H1 (cell line): ENCODE measurements around the gene ZNF483. TPM values are rescaled to one million over a fixed set of nuclear protein-coding genes. Genes with fewer than 3 reads are reported as not detected.
A peak's percentile ranks its signal among the peaks of the same experiment; 100 is the strongest.

Source experiments
- CTCF ChIA-PET: fragments of 300-600 bp; sonication (Branson Sonifier 250); formaldehyde crosslinking; loops from one replicate; lab custom pipeline; 2021; ENCODE audit not compliant: partially characterized antibody; lab: Charles Lee
- POLR2A ChIA-PET: fragments of 300-600 bp; sonication (Branson Sonifier 250); formaldehyde crosslinking; loops from one replicate; lab custom pipeline; 2021; ENCODE audit warnings: inconsistent platforms; ENCODE audit not compliant: partially characterized antibody; lab: Charles Lee
- DNase-seq, 2 experiments: peaks; one replicate each; pipeline versions ENCODE4 v3.0.0 to v3.0.0-alpha.2; 2010 to 2022; ENCODE audit warnings: low spot score in 2 of 2, low read depth in 1 of 2, mixed read lengths in 1 of 2
- FAIRE-seq: peaks from 2 replicates; lab custom pipeline; 2011; peaks lifted over from hg19 to GRCh38; lab: Jason Lieb, UNC
- H2AFZ ChIP-seq: 2 replicates; pipeline ENCODE4 v1.8.1; 2012; ENCODE audit warnings: low read length, inconsistent platforms
- H2AK5ac ChIP-seq: 2 replicates; pipeline ENCODE4 v1.6.1; 2013; ENCODE audit warnings: low read depth, low read length
- H2BK120ac ChIP-seq: replicated peaks from 2 replicates; pipeline ENCODE3; 2013; ENCODE audit warnings: low read depth, low read length, inconsistent platforms
- H2BK12ac ChIP-seq: 2 replicates; pipeline ENCODE4 v1.6.1; 2013; ENCODE audit warnings: low read depth, low read length
- H2BK15ac ChIP-seq: 2 replicates; pipeline ENCODE4 v1.6.1; 2013; ENCODE audit warnings: low read length
- H2BK20ac ChIP-seq: 2 replicates; pipeline ENCODE4 v1.6.1; 2013; ENCODE audit warnings: low read length
- H2BK5ac ChIP-seq: 2 replicates; pipeline ENCODE4 v1.6.1; 2013; ENCODE audit warnings: low read depth, low read length
- H3K14ac ChIP-seq: 2 replicates; pipeline ENCODE4 v1.6.1; 2013; ENCODE audit warnings: inconsistent platforms; ENCODE audit not compliant: insufficient read length
- H3K18ac ChIP-seq: 2 replicates; pipeline ENCODE4 v1.6.1; 2013; ENCODE audit warnings: low read length; ENCODE audit errors: extremely low read depth
- H3K23ac ChIP-seq: 2 replicates; pipeline ENCODE4 v1.6.1; 2013; ENCODE audit warnings: inconsistent platforms; ENCODE audit not compliant: insufficient read length
- H3K23me2 ChIP-seq: 2 replicates; pipeline ENCODE4 v1.6.1; 2013; ENCODE audit warnings: low read depth, low read length
- H3K27ac ChIP-seq: 2 replicates; pipeline ENCODE4 v1.6.1; 2011; ENCODE audit warnings: low read depth, low read length, inconsistent platforms
- H3K27me3 ChIP-seq, 4 experiments: replicated peaks in 1 of 4; 1 replicate in 1 of 4; 2 replicates in 3 of 4; pipeline versions ENCODE4 v1.6.1 to v1.8.1; 2011 to 2013; ENCODE audit warnings: low read length in 3 of 4, mild to moderate bottlenecking in 3 of 4, inconsistent platforms in 2 of 4, mixed read lengths in 2 of 4, moderate library complexity in 1 of 4; ENCODE audit not compliant: control insufficient read depth in 3 of 4, insufficient read depth in 3 of 4; ENCODE audit errors: extremely low read depth in 1 of 4
- H3K36me3 ChIP-seq, 4 experiments: 2 replicates each; pipeline versions ENCODE4 v1.6.1 to v1.8.1; 2011 to 2013; ENCODE audit warnings: mild to moderate bottlenecking in 4 of 4, low read length in 3 of 4, moderate library complexity in 2 of 4, control low read depth in 1 of 4, inconsistent platforms in 1 of 4; ENCODE audit not compliant: insufficient read depth in 4 of 4, control insufficient read depth in 2 of 4
- H3K4ac ChIP-seq: replicated peaks from 2 replicates; pipeline ENCODE3; 2013; ENCODE audit warnings: low read length, low read depth, mixed read lengths, inconsistent platforms; ENCODE audit not compliant: insufficient read length
- H3K4me1 ChIP-seq, 4 experiments: replicated peaks in 1 of 4; 1 replicate in 1 of 4; 2 replicates in 3 of 4; pipeline versions ENCODE4 v1.6.1 to v1.8.1; 2011 to 2013; ENCODE audit warnings: low read length in 3 of 4, inconsistent platforms in 2 of 4, mixed read lengths in 1 of 4; ENCODE audit not compliant: insufficient read depth in 4 of 4, control insufficient read depth in 3 of 4
- H3K4me2 ChIP-seq, 2 experiments: 2 replicates each; pipeline versions ENCODE4 v1.6.1 to v1.8.1; 2011 to 2013; ENCODE audit warnings: low read depth in 2 of 2, low read length in 2 of 2, control low read depth in 1 of 2, inconsistent platforms in 1 of 2, mild to moderate bottlenecking in 1 of 2; ENCODE audit not compliant: insufficient read depth in 1 of 2
- H3K4me3 ChIP-seq, 4 experiments: fragments of 200-600, 300-600 bp in 1 of 4; sonication (generic), shearing (Covaris generic), sonication (Bioruptor Twin) in 1 of 4; 2 replicates each; pipeline versions ENCODE4 v1.5.1 to v1.8.1; 2011 to 2016; ENCODE audit warnings: low read length in 4 of 4, low read depth in 3 of 4, control low read depth in 2 of 4, inconsistent platforms in 2 of 4, mild to moderate bottlenecking in 2 of 4, mixed read lengths in 1 of 4, moderate library complexity in 1 of 4; ENCODE audit not compliant: insufficient read depth in 2 of 4; ENCODE audit errors: extremely low read depth in 1 of 4
- H3K56ac ChIP-seq: replicated peaks from 2 replicates; pipeline ENCODE3; 2013; ENCODE audit warnings: low read depth, mild to moderate bottlenecking, mixed read lengths, low read length, inconsistent platforms; ENCODE audit not compliant: insufficient read length
- H3K79me1 ChIP-seq: 2 replicates; pipeline ENCODE4 v1.6.1; 2013; ENCODE audit warnings: low read depth, low read length, control low read depth
- H3K79me2 ChIP-seq, 2 experiments: 2 replicates each; pipeline versions ENCODE4 v1.6.1 to v1.8.1; 2012 to 2013; ENCODE audit warnings: low read length in 2 of 2, mild to moderate bottlenecking in 2 of 2, inconsistent platforms in 1 of 2; ENCODE audit not compliant: insufficient read depth in 2 of 2, control insufficient read depth in 1 of 2
- H3K9ac ChIP-seq, 4 experiments: replicated peaks in 1 of 4; 1 replicate in 1 of 4; 2 replicates in 3 of 4; pipeline versions ENCODE4 v1.6.1 to v1.8.1; 2011 to 2013; ENCODE audit warnings: low read depth in 3 of 4, low read length in 3 of 4, control low read depth in 2 of 4, mild to moderate bottlenecking in 2 of 4, moderate library complexity in 2 of 4, inconsistent platforms in 1 of 4; ENCODE audit errors: extremely low read depth in 1 of 4
- H3K9me3 ChIP-seq, 2 experiments: 2 replicates each; pipeline versions ENCODE4 v1.6.1 to v1.8.1; 2012 to 2013; ENCODE audit warnings: mild to moderate bottlenecking in 2 of 2, moderate library complexity in 2 of 2, control low read depth in 1 of 2, inconsistent platforms in 1 of 2, low read depth in 1 of 2, low read length in 1 of 2, mixed read lengths in 1 of 2; ENCODE audit not compliant: insufficient read depth in 2 of 2
- H4K20me1 ChIP-seq, 2 experiments: replicated peaks in 1 of 2; 2 replicates each; pipeline versions ENCODE3 to v1.8.1; 2011 to 2013; ENCODE audit warnings: inconsistent platforms in 2 of 2, low read length in 2 of 2, mild to moderate bottlenecking in 1 of 2; ENCODE audit not compliant: insufficient read depth in 2 of 2, control insufficient read depth in 1 of 2
- H4K5ac ChIP-seq: 2 replicates; pipeline ENCODE4 v1.6.1; 2013; ENCODE audit warnings: low read length, low read depth, mixed read lengths, inconsistent platforms; ENCODE audit not compliant: insufficient read length
- H4K8ac ChIP-seq: 2 replicates; pipeline ENCODE4 v1.8.0; 2013; ENCODE audit warnings: mild to moderate bottlenecking, moderate library complexity, low read length, inconsistent platforms; ENCODE audit not compliant: insufficient read depth; ENCODE audit errors: extremely low read depth
- H4K91ac ChIP-seq: replicated peaks from 2 replicates; pipeline ENCODE3; 2013; ENCODE audit warnings: low read length, mixed read lengths, inconsistent platforms; ENCODE audit not compliant: insufficient read length
- WGBS, 2 experiments: shearing (Covaris generic) in 1 of 2; methylation state at CpG; one replicate each; pipeline versions ENCODE4 v1.1.6 to v1.1.7; 2013 to 2015; ENCODE audit warnings: low lambda C conversion rate in 2 of 2, mixed read lengths in 2 of 2, inconsistent platforms in 1 of 2, low coverage in 1 of 2, missing lambda C conversion rate in 1 of 2; ENCODE audit not compliant: insufficient replicate concordance in 2 of 2, insufficient coverage in 1 of 2, insufficient read length in 1 of 2; ENCODE audit errors: extremely low coverage in 1 of 2, missing lambda C conversion rate in 1 of 2; 5-methylcytosine and 5-hydroxymethylcytosine counted together
- polyA plus RNA-seq, 7 experiments: library from polyadenylated mRNA; depleted of rRNA in 3 of 7; stranded (reverse) in 5 of 7; unstranded in 2 of 7; fragments of >200 nt in 5 of 7; fragments of 200-250 nt in 2 of 7; gene quantifications; 1 replicate in 5 of 7; 2 replicates in 1 of 7; 4 replicates in 1 of 7; pipeline versions ENCODE4 v1.2.1 to v1.2.3, GENCODE V29; 2011 to 2013; ENCODE audit warnings: missing spikeins in 2 of 7, mixed read lengths in 2 of 7
- total RNA-seq: library from RNA; stranded (reverse); fragmentation: NEBNext Ultra II Directional; extraction: Animal tissue kit (Norgen Biotek cat#: 25700); gene quantifications from 2 replicates; pipeline ENCODE4 v1.2.1, GENCODE V29; 2021

Gene ZNF483
- total and polyA plus RNA-seq, 2 of the 8 experiments (the other 6 are each of a cell fraction or from before 2014, with no cell fraction given) = 4.8 to 83.8 TPM

GRCh38 chr9:111529787-111530186 lies 4.8 kb downstream of the ZNF483 start:
- FAIRE-seq (peak; percentile 95), DNase-seq (peak in 1 of 2 experiments; percentile 61)
- peaks cover 10% of the 10 kb centered on the region for H3K23me2 ChIP-seq
- peak overlapping the region; percentile 99 for H2BK5ac ChIP-seq
- H3K79me2 ChIP-seq = peaks cover 0 to 65% of the 10 kb centered on the region in 2 experiments; a peak in 3 of 4 replicates
- H3K79me1 ChIP-seq = peaks cover 7% of the 10 kb centered on the region
- H3K4me2 ChIP-seq = peak overlapping the region; percentile 53 to 81; a peak in 3 of 4 replicates
- H2AFZ ChIP-seq = no peak overlapping the region
- no peak overlapping the region for H3K9ac ChIP-seq
- peaks cover 0 to 52% (median 31%) of the 10 kb centered on the region in 4 experiments; a peak in 7 of 8 replicates for H3K36me3 ChIP-seq
- H3K18ac ChIP-seq = peak overlapping the region; percentile 95
- no peaks in the 10 kb centered on the region for H3K27me3 ChIP-seq
- 3% methylated on average over 2 of the region's 2 CpGs; no CpG with 5 or more reads in 1 of the 2 experiments for WGBS, 2 experiments
- H4K5ac ChIP-seq = no peak overlapping the region
- H3K14ac ChIP-seq = no peak overlapping the region
- H4K8ac ChIP-seq = no peak overlapping the region
- peaks cover 0 to 3% of the 10 kb centered on the region in 2 experiments for H4K20me1 ChIP-seq
- no peak overlapping the region for H4K91ac ChIP-seq
- 0 out of 2 replicates have a peak overlapping the region, but pooled peaks have one; percentile 55 for H3K27ac ChIP-seq
- no peak overlapping the region for H3K56ac ChIP-seq
- H3K4me3 ChIP-seq = peak overlapping the region in 3 of 4 experiments; percentile 11 to 37 (median 15); a peak in 4 of 8 replicates
- H2AK5ac ChIP-seq = peak overlapping the region; percentile 92; the same call in 1 of the 2 replicates
- POLR2A ChIA-PET = interaction anchor here (0.7 to 7.9 kb wide), 18 partner anchors 9 to 101 kb away, joined by 3 to 64 read pairs (median 5); partner anchors contain the start of genes DNAJC25 and ECPAS
- H3K4me1 ChIP-seq = peaks cover 9 to 20% (median 12%) of the 10 kb centered on the region in 4 experiments; a peak in 6 of 7 replicates
- H3K9me3 ChIP-seq = peaks cover 0 to 5% of the 10 kb centered on the region in 2 experiments; a peak in 2 of 4 replicates
- peak overlapping the region; percentile 93; the same call in 1 of the 2 replicates for H2BK12ac ChIP-seq
- H2BK15ac ChIP-seq = no peak overlapping the region; the same call in 1 of the 2 replicates
- H3K4ac ChIP-seq = no peak overlapping the region
- no peak overlapping the region for H3K23ac ChIP-seq
- CTCF ChIA-PET = interaction anchor here (0.8 kb wide), 1 partner anchor 20 kb away, joined by 3 read pairs; no protein-coding TSS in a partner anchor
- H2BK20ac ChIP-seq = peak overlapping the region; percentile 97
- H2BK120ac ChIP-seq = no peak overlapping the region
